ENCODE data around the gene PCSK6. TPM values are rescaled to one million over a fixed set of nuclear protein-coding genes. Genes with fewer than 3 reads are reported as not detected.

Gene PCSK6
- total RNA-seq, 2 donors from 2014 or later = 29.9 to 39.5 TPM

- H3K27ac ChIP-seq = no peak overlapping the region
- TF ChIP-seq CTCF (IDR thresholded peaks at IDR 0.05) = no peak
- intact Hi-C loops (cut with DNase I) = no loop called here
- H3K4me3 ChIP-seq = no peak overlapping the region
- H3K36me3 ChIP-seq = no peaks in the 10 kb centered on the region
- no peaks in the 10 kb centered on the region for H3K27me3 ChIP-seq
- no peaks in the 10 kb centered on the region for H3K9me3 ChIP-seq
- H3K9ac ChIP-seq (ENCODE audit: low read depth in 2 of 2, low read length in 2 of 2) = no peak overlapping the region
- no peaks in the 10 kb centered on the region for H3K4me1 ChIP-seq
- DNase-seq = no peak
These were observed 94.9 kb downstream of the PCSK6 start for GRCh38 chr15:101394654-101395053.

GRCh38 chr15:101394056-101394630, 95.4 kb downstream of the PCSK6 start:
- Histone ChIP-seq H3K27ac (no peak overlapping the region), H3K9ac (ENCODE audit: low read depth in 2 of 2, low read length in 2 of 2) (no peak overlapping the region), H3K4me3 (no peak overlapping the region), H3K36me3 (no peaks in the 10 kb centered on the region), H3K4me1 (no peaks in the 10 kb centered on the region), H3K27me3 (no peaks in the 10 kb centered on the region), H3K9me3 (no peaks in the 10 kb centered on the region)
- TF ChIP-seq CTCF (IDR thresholded peaks at IDR 0.05) = no peak
- intact Hi-C loops (cut with DNase I) = no loop called here
- no peak for DNase-seq

GRCh38 chr15:101393172-101393571, 96.3 kb downstream of the PCSK6 start:
- no peaks in the 10 kb centered on the region for H3K27me3 ChIP-seq
- H3K4me1 ChIP-seq = no peaks in the 10 kb centered on the region
- DNase-seq = no peak
- H3K27ac ChIP-seq = no peak overlapping the region
- intact Hi-C loops (cut with DNase I) = no loop called here
- no peaks in the 10 kb centered on the region for H3K9me3 ChIP-seq
- no peak overlapping the region for H3K4me3 ChIP-seq
- no peak for TF ChIP-seq CTCF (IDR thresholded peaks at IDR 0.05)
- H3K36me3 ChIP-seq = no peaks in the 10 kb centered on the region
- H3K9ac ChIP-seq (ENCODE audit: low read depth in 2 of 2, low read length in 2 of 2) = no peak overlapping the region

GRCh38 chr15:101391981-101392640, 97.4 kb downstream of the PCSK6 start:
- Histone ChIP-seq H3K4me1 (no peaks in the 10 kb centered on the region), H3K27ac (no peak overlapping the region), H3K9ac (ENCODE audit: low read depth in 2 of 2, low read length in 2 of 2) (no peak overlapping the region), H3K36me3 (no peaks in the 10 kb centered on the region), H3K4me3 (no peak overlapping the region), H3K9me3 (no peaks in the 10 kb centered on the region), H3K27me3 (no peaks in the 10 kb centered on the region)
- TF ChIP-seq CTCF (IDR thresholded peaks at IDR 0.05) = no peak
- intact Hi-C loops (cut with DNase I) = no loop called here
- no peak for DNase-seq

GRCh38 chr15:101391431-101391830, 98.1 kb downstream of the PCSK6 start:
- Histone ChIP-seq H3K27me3 (no peaks in the 10 kb centered on the region), H3K36me3 (no peaks in the 10 kb centered on the region), H3K9ac (ENCODE audit: low read depth in 2 of 2, low read length in 2 of 2) (no peak overlapping the region), H3K4me3 (no peak overlapping the region), H3K27ac (no peak overlapping the region), H3K9me3 (no peaks in the 10 kb centered on the region), H3K4me1 (no peaks in the 10 kb centered on the region)
- no peak for TF ChIP-seq CTCF (IDR thresholded peaks at IDR 0.05)
- intact Hi-C loops (cut with DNase I) = no loop called here
- DNase-seq = no peak
